SK-N-SH (cell line): Measurements from ENCODE around the gene SULT1A3. TPM values are rescaled to one million over a fixed set of nuclear protein-coding genes. Genes with fewer than 3 reads are reported as not detected.
"Not testable (repeated sequence)": the region's sequence is repeated elsewhere in the genome, so short reads cannot be mapped to it uniquely, and the experiment has no call there.

ENCODE experiments used
- CTCF ChIA-PET: fragments of 300-600, 350-600 bp; formaldehyde crosslinking; extraction: SDS; loops from one replicate; lab custom pipeline; 2021; lab: Yijun Ruan, JAX
- POLR2A ChIA-PET: fragments of 350-600 bp; sonication (Branson Sonifier 250); formaldehyde crosslinking; extraction: SDS; loops from one replicate; lab custom pipeline; 2020; ENCODE audit warnings: antibody characterized with exemption, inconsistent platforms; lab: Yijun Ruan, JAX
- DNase-seq: peaks from one replicate; pipeline ENCODE4 v3.0.0; 2012
- H2AFZ ChIP-seq: fragments of 200-600 bp; sonication (generic); 2 replicates; pipeline ENCODE4 v1.8.1; 2016; ENCODE audit warnings: antibody characterized with exemption, mild to moderate bottlenecking, low read depth
- H3F3A ChIP-seq: fragments of 200-600 bp; sonication (generic); replicated peaks from 2 replicates; pipeline ENCODE3; 2016; ENCODE audit warnings: antibody characterized with exemption, mild to moderate bottlenecking; ENCODE audit not compliant: insufficient read depth
- H3K27ac ChIP-seq, 2 experiments: fragments of 200-500 bp in 1 of 2; fragments of 200-600 bp in 1 of 2; sonication (Bioruptor generic) in 1 of 2; sonication (generic), shearing (Covaris generic) in 1 of 2; 2 replicates each; pipeline versions ENCODE4 v1.5.1 to v1.6.1; 2014 to 2016; ENCODE audit warnings: low read depth in 2 of 2, inconsistent platforms in 1 of 2, low read length in 1 of 2, mild to moderate bottlenecking in 1 of 2, mixed read lengths in 1 of 2
- H3K27me3 ChIP-seq: fragments of 200-600 bp; sonication (generic), shearing (Covaris generic); 2 replicates; pipeline ENCODE4 v1.6.1; 2016; ENCODE audit warnings: mixed run types; ENCODE audit not compliant: insufficient read depth
- H3K36me3 ChIP-seq, 2 experiments: fragments of 200-500 bp in 1 of 2; fragments of 200-600 bp in 1 of 2; sonication (Bioruptor generic) in 1 of 2; sonication (generic) in 1 of 2; replicated peaks in 1 of 2; 2 replicates each; pipeline versions ENCODE3 to v1.5.1; 2014 to 2016; ENCODE audit warnings: low read length in 1 of 2, mild to moderate bottlenecking in 1 of 2; ENCODE audit not compliant: insufficient read depth in 2 of 2, control insufficient read depth in 1 of 2
- H3K4me1 ChIP-seq, 2 experiments: fragments of 200-500 bp in 1 of 2; fragments of 200-600 bp in 1 of 2; sonication (Bioruptor generic) in 1 of 2; sonication (generic), shearing (Covaris generic) in 1 of 2; 2 replicates each; pipeline versions ENCODE4 v1.5.1 to v1.6.1; 2014 to 2016; ENCODE audit warnings: low read depth in 1 of 2, low read length in 1 of 2, mixed run types in 1 of 2; ENCODE audit not compliant: insufficient read depth in 2 of 2, control insufficient read depth in 1 of 2
- H3K4me2 ChIP-seq: fragments of 200-600 bp; sonication (generic), shearing (Covaris generic); 2 replicates; pipeline ENCODE4 v1.6.1; 2017; ENCODE audit warnings: mixed run types
- H3K4me3 ChIP-seq, 2 experiments: fragments of 200-500 bp in 1 of 2; fragments of 200-600 bp in 1 of 2; sonication (Bioruptor generic) in 1 of 2; sonication (generic), shearing (Covaris generic) in 1 of 2; 2 replicates each; pipeline versions ENCODE4 v1.5.1 to v1.8.1; 2014 to 2016; ENCODE audit warnings: low read depth in 2 of 2, inconsistent platforms in 1 of 2, low read length in 1 of 2, mild to moderate bottlenecking in 1 of 2, mixed read lengths in 1 of 2, moderate library complexity in 1 of 2
- H3K79me2 ChIP-seq: fragments of 200-600 bp; sonication (generic); 2 replicates; pipeline ENCODE4 v1.8.1; 2017; ENCODE audit warnings: mild to moderate bottlenecking; ENCODE audit not compliant: insufficient read depth
- H3K9ac ChIP-seq: fragments of 200-600 bp; sonication (generic); 2 replicates; pipeline ENCODE4 v1.6.1; 2017; ENCODE audit warnings: mixed run types
- H3K9me2 ChIP-seq: fragments of 200-600 bp; sonication (generic); 2 replicates; pipeline ENCODE4 v1.6.1; 2017; ENCODE audit warnings: mixed run types
- H3K9me3 ChIP-seq: fragments of 200-600 bp; sonication (generic); 2 replicates; pipeline ENCODE4 v1.6.1; 2017; ENCODE audit warnings: mixed run types, mild to moderate bottlenecking, moderate library complexity
- H4K20me1 ChIP-seq: fragments of 200-600 bp; sonication (generic); 2 replicates; pipeline ENCODE4 v1.6.1; 2017; ENCODE audit warnings: mild to moderate bottlenecking, mixed run types; ENCODE audit not compliant: insufficient read depth
- CTCF ChIP-seq: fragments of 200-600 bp; sonication (generic); IDR thresholded peaks from 2 replicates; pipeline ENCODE4 v1.6.1; 2017; ENCODE audit warnings: antibody characterized with exemption, mild to moderate bottlenecking, moderate library complexity
- ELF1 ChIP-seq: IDR thresholded peaks from 2 replicates; pipeline ENCODE4 v1.4.0; 2012
- FOXJ3 ChIP-seq: sonication (generic); formaldehyde crosslinking; IDR thresholded peaks from 2 replicates; pipeline ENCODE4 v1.5.1; 2020; ENCODE audit warnings: mild to moderate bottlenecking, missing genetic modification reagents
- FOXM1 ChIP-seq: IDR thresholded peaks from 2 replicates; pipeline ENCODE4 v1.4.0; 2012; ENCODE audit warnings: low read depth, mild to moderate bottlenecking
- IRF3 ChIP-seq: fragments of 150-350 bp; IDR thresholded peaks from 2 replicates; pipeline ENCODE4 v1.6.1; 2016; ENCODE audit warnings: mild to moderate bottlenecking, low read depth, low read length
- JUND ChIP-seq: IDR thresholded peaks from 2 replicates; pipeline ENCODE4 v1.4.0; 2012
- MXI1 ChIP-seq: IDR thresholded peaks from 2 replicates; pipeline ENCODE4 v1.6.1; 2012; ENCODE audit warnings: mild to moderate bottlenecking, low read depth, low read length, improper control_type of control experiment
- RCOR1 ChIP-seq: fragments of 150-350 bp; IDR thresholded peaks from 2 replicates; pipeline ENCODE4 v1.6.1; 2017; ENCODE audit warnings: antibody characterized with exemption, low read length
- RXRA ChIP-seq: IDR thresholded peaks from 2 replicates; pipeline ENCODE4 v1.4.0; 2012; ENCODE audit warnings: low read depth, mild to moderate bottlenecking, borderline replicate concordance
- SIN3A ChIP-seq: IDR thresholded peaks from 2 replicates; pipeline ENCODE4 v1.6.1; 2012; ENCODE audit warnings: low read depth, mild to moderate bottlenecking, low read length, moderate library complexity, borderline replicate concordance
- ZBTB33 ChIP-seq: IDR thresholded peaks from 2 replicates; pipeline ENCODE4 v1.4.0; 2012; ENCODE audit warnings: low read depth, borderline replicate concordance
- WGBS: methylation state at CpG from one replicate; pipeline ENCODE4 v1.1.6; 2017; ENCODE audit warnings: low lambda C conversion rate; 5-methylcytosine and 5-hydroxymethylcytosine counted together
- polyA plus RNA-seq, 3 experiments: library from polyadenylated mRNA; depleted of rRNA; stranded (reverse); fragments of >200 nt; gene quantifications; 2 replicates each; pipeline ENCODE4 v1.2.3, GENCODE V29; 2012

The SULT1A3 gene
- polyA plus RNA-seq, 1 of the 3 experiments (the other 2 are of a cell fraction): 20.4 TPM

GRCh38 chr16:30173054-30173453, 26.0 kb upstream of the SULT1A3 start:
- Histone ChIP-seq H2AFZ (no peak overlapping the region), H3K4me1 (no peaks in the 10 kb centered on the region), H3K79me2 (no peaks in the 10 kb centered on the region), H3F3A (no peaks in the 10 kb centered on the region)
- TF ChIP-seq SIN3A (no peak), FOXJ3 (no peak), CTCF (no peak), IRF3 (no peak), JUND (no peak), RCOR1 (no peak), FOXM1 (no peak), RXRA (no peak), MXI1 (no peak), ELF1 (no peak), ZBTB33 (no peak)
- TF ChIP-seq, all 33 proteins: peak for 0
- no peak overlapping the region for H3K27ac ChIP-seq
- no peaks in the 10 kb centered on the region for H4K20me1 ChIP-seq
- ChIA-PET CTCF (no interaction called here), POLR2A (no interaction called here)
- no peaks in the 10 kb centered on the region for H3K9me3 ChIP-seq
- DNase-seq: no peak
- 72% methylated on average over 7 of the region's 7 CpGs for WGBS
- H3K9me2 ChIP-seq: no peaks in the 10 kb centered on the region
- no peak overlapping the region for H3K9ac ChIP-seq
- H3K36me3 ChIP-seq: no peaks in the 10 kb centered on the region
- no peak overlapping the region for H3K4me3 ChIP-seq
- H3K27me3 ChIP-seq: no peaks in the 10 kb centered on the region
- H3K4me2 ChIP-seq: no peak overlapping the region

GRCh38 chr16:30176876-30177275, 22.2 kb upstream of the SULT1A3 start:
- H4K20me1 ChIP-seq, H3K4me3 ChIP-seq, H3K9me2 ChIP-seq, H2AFZ ChIP-seq, H3K4me1 ChIP-seq, H3K79me2 ChIP-seq, H3K9ac ChIP-seq, CTCF ChIA-PET, DNase-seq, H3K36me3 ChIP-seq, H3K4me2 ChIP-seq, H3K27me3 ChIP-seq, H3K9me3 ChIP-seq, H3K27ac ChIP-seq, H3F3A ChIP-seq: not testable (repeated sequence)
- POLR2A ChIA-PET: interaction anchor here (0.7 kb wide), 1 partner anchor 177 kb away, joined by 6 read pairs; no protein-coding TSS in a partner anchor
- 96% methylated on average over 6 of the region's 6 CpGs for WGBS
